HepG2 (cell line): ENCODE results near the gene SH3GL2.

Experiments used
- CBX1 ChIP-seq: IDR thresholded peaks from one replicate; pipeline ENCODE4 v1.6.1; 2016; ENCODE audit warnings: antibody characterized with exemption, low read depth
- JUNB ChIP-seq: sonication (generic); formaldehyde crosslinking; IDR thresholded peaks from 2 replicates; pipeline ENCODE4 v1.8.0; 2022; ENCODE audit warnings: missing genetic modification reagents, mild to moderate bottlenecking, borderline replicate concordance
- NPAS2 ChIP-seq: sonication (generic); formaldehyde crosslinking; IDR thresholded peaks from 2 replicates; pipeline ENCODE4 v1.8.0; 2022; ENCODE audit warnings: mild to moderate bottlenecking, missing genetic modification reagents, borderline replicate concordance
- ONECUT2 ChIP-seq: sonication (generic); formaldehyde crosslinking; IDR thresholded peaks from 2 replicates; pipeline ENCODE4 v1.4.0; 2020; ENCODE audit warnings: missing genetic modification reagents
- PHF8 ChIP-seq: sonication (generic); formaldehyde crosslinking; IDR thresholded peaks from 2 replicates; pipeline ENCODE4 v1.5.0; 2020; ENCODE audit warnings: missing genetic modification reagents
- POLR2A ChIP-seq, 2 experiments: IDR thresholded peaks; 2 replicates each; pipeline ENCODE4 v1.6.1; 2011; ENCODE audit warnings: low read depth in 2 of 2, low read length in 2 of 2, mild to moderate bottlenecking in 1 of 2, moderate library complexity in 1 of 2; ENCODE audit not compliant: insufficient read depth in 1 of 2
- RXRA ChIP-seq: sonication (generic); formaldehyde crosslinking; IDR thresholded peaks from 2 replicates; pipeline ENCODE4 v1.5.1; 2020; ENCODE audit warnings: missing genetic modification reagents
- ZFP36 ChIP-seq: fragments of 150-350 bp; IDR thresholded peaks from 2 replicates; pipeline ENCODE4 v1.6.1; 2018; ENCODE audit warnings: borderline replicate concordance, low read length, low read depth; ENCODE audit not compliant: partially characterized antibody
- TF ChIP-seq, protein P1 (sequence below): fragments of 450-650 bp; IDR thresholded peaks from 2 replicates; pipeline ENCODE4 v1.6.1; 2016
- TF ChIP-seq, protein P2 (sequence below): sonication (generic); formaldehyde crosslinking; IDR thresholded peaks from 2 replicates; pipeline ENCODE4 v1.4.0; 2020; ENCODE audit warnings: missing genetic modification reagents
- TF ChIP-seq, protein P3 (sequence below): sonication (generic); formaldehyde crosslinking; IDR thresholded peaks from 2 replicates; pipeline ENCODE4 v1.9.0; 2021; ENCODE audit warnings: missing genetic modification reagents, borderline replicate concordance
- TF ChIP-seq, protein P4 (sequence below): sonication (generic); formaldehyde crosslinking; IDR thresholded peaks from 2 replicates; pipeline ENCODE4 v1.5.0; 2020; ENCODE audit warnings: mild to moderate bottlenecking, missing genetic modification reagents, moderate library complexity

DNA sequence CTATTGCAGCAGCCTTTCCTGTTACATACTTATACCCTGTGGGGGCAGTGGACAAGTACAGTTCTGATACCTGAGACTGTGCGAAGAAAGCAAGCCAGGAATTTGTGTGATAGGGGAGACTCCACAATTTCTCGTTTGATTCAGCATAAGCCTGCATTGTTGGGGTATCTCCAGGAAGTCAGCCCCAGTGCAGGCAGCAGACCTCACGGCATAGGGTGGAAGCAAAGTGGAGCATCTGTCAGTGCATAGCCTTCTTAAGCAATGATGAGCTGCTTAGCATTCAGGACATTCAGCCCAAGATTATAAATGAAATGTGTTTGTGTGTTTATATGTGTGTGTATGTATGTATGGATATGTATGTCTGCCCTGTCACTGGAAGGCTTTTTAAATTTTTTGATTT is 157.0 kb downstream of the SH3GL2 start:
- TF ChIP-seq, protein P1, sequence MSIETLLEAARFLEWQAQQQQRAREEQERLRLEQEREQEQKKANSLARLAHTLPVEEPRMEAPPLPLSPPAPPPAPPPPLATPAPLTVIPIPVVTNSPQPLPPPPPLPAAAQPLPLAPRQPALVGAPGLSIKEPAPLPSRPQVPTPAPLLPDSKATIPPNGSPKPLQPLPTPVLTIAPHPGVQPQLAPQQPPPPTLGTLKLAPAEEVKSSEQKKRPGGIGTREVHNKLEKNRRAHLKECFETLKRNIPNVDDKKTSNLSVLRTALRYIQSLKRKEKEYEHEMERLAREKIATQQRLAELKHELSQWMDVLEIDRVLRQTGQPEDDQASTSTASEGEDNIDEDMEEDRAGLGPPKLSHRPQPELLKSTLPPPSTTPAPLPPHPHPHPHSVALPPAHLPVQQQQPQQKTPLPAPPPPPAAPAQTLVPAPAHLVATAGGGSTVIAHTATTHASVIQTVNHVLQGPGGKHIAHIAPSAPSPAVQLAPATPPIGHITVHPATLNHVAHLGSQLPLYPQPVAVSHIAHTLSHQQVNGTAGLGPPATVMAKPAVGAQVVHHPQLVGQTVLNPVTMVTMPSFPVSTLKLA = no peak
- TF ChIP-seq ZFP36 (no peak), JUNB (CRISPR knock-in tag) (no peak), NPAS2 (CRISPR knock-in tag) (no peak), CBX1 (no peak), ONECUT2 (CRISPR knock-in tag) (no peak), PHF8 (CRISPR knock-in tag) (no peak), POLR2A (IDR thresholded peaks at IDR 0.05; ENCODE audit: insufficient read depth in 1 of 2, low read depth in 2 of 2, low read length in 2 of 2) (no peak), RXRA (CRISPR knock-in tag) (no peak)
- TF ChIP-seq, protein P2, sequence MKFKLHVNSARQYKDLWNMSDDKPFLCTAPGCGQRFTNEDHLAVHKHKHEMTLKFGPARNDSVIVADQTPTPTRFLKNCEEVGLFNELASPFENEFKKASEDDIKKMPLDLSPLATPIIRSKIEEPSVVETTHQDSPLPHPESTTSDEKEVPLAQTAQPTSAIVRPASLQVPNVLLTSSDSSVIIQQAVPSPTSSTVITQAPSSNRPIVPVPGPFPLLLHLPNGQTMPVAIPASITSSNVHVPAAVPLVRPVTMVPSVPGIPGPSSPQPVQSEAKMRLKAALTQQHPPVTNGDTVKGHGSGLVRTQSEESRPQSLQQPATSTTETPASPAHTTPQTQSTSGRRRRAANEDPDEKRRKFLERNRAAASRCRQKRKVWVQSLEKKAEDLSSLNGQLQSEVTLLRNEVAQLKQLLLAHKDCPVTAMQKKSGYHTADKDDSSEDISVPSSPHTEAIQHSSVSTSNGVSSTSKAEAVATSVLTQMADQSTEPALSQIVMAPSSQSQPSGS (CRISPR knock-in tag) = no peak
- TF ChIP-seq, protein P3, sequence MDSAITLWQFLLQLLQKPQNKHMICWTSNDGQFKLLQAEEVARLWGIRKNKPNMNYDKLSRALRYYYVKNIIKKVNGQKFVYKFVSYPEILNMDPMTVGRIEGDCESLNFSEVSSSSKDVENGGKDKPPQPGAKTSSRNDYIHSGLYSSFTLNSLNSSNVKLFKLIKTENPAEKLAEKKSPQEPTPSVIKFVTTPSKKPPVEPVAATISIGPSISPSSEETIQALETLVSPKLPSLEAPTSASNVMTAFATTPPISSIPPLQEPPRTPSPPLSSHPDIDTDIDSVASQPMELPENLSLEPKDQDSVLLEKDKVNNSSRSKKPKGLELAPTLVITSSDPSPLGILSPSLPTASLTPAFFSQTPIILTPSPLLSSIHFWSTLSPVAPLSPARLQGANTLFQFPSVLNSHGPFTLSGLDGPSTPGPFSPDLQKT (CRISPR knock-in tag) = no peak
- TF ChIP-seq, protein P4, sequence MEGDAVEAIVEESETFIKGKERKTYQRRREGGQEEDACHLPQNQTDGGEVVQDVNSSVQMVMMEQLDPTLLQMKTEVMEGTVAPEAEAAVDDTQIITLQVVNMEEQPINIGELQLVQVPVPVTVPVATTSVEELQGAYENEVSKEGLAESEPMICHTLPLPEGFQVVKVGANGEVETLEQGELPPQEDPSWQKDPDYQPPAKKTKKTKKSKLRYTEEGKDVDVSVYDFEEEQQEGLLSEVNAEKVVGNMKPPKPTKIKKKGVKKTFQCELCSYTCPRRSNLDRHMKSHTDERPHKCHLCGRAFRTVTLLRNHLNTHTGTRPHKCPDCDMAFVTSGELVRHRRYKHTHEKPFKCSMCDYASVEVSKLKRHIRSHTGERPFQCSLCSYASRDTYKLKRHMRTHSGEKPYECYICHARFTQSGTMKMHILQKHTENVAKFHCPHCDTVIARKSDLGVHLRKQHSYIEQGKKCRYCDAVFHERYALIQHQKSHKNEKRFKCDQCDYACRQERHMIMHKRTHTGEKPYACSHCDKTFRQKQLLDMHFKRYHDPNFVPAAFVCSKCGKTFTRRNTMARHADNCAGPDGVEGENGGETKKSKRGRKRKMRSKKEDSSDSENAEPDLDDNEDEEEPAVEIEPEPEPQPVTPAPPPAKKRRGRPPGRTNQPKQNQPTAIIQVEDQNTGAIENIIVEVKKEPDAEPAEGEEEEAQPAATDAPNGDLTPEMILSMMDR (CRISPR knock-in tag) = no peak
